ENCODE results near the gene DNAH14. TPM values are rescaled to one million over a fixed set of nuclear protein-coding genes. Genes with fewer than 3 reads are reported as not detected.

Gene DNAH14
- polyA plus RNA-seq, 5 donors, result 14.2 to 21.2 (median 19.6) TPM

DNA sequence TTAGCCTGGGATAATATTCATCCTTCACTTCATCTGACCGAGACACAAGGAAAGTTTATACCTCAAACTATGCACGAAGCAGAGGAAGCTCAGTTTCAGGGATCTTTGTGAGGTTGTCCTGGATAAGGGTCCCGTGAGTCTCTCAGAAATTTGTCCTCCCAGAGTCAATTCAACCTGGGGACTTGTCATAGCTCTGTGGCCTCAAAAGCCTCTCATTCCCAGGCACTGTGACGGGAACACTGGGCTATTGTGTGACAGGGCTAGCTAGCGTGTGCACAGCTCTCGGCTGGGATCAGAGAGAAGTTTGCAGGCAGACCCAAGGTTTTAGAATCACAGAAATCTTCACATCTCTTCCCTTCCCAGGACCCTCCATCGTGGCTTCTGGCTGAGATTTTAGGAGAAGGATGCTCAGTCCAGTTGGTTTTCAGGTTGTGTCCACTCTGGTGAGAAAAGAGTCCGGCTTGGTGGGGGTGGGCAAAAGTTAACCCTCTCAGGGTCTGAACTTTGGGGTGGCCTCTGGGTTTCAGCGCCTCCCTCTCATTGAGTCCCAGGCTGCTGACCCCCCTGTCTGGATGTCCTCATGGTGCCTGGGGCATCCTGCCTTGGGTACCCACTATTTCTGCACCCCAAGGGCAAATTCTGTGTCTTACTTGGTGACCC is 518.8 kb downstream of the DNAH14 start:
- DNase-seq, result no peak
